ENCODE data around the gene SLC4A5.

DNA sequence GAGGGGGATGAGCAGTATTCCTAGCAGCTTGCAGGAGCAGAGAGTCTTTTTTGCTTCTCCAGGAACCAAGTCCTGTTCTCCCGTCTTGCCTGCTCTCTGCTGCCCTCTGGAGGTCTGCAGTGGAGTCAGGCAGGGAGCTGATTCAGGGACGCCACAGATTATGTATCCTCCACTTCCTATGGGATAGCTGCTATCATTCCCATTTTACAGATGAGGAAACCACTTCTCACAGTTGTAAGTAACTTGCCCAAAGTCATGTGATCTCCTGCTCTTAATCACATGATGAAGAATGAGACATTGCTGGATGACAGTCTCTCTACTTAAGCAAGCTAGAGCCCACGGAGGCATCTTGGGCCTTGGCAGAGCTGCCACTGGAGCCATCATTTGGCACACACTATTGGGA is 8.3 kb downstream of the SLC4A5 start:
- TF ChIP-seq POLR2A (IDR thresholded peaks at IDR 0.05) (no peak), POLR2AphosphoS5 (IDR thresholded peaks at IDR 0.05) (no peak)
- TF ChIP-seq, protein P1, sequence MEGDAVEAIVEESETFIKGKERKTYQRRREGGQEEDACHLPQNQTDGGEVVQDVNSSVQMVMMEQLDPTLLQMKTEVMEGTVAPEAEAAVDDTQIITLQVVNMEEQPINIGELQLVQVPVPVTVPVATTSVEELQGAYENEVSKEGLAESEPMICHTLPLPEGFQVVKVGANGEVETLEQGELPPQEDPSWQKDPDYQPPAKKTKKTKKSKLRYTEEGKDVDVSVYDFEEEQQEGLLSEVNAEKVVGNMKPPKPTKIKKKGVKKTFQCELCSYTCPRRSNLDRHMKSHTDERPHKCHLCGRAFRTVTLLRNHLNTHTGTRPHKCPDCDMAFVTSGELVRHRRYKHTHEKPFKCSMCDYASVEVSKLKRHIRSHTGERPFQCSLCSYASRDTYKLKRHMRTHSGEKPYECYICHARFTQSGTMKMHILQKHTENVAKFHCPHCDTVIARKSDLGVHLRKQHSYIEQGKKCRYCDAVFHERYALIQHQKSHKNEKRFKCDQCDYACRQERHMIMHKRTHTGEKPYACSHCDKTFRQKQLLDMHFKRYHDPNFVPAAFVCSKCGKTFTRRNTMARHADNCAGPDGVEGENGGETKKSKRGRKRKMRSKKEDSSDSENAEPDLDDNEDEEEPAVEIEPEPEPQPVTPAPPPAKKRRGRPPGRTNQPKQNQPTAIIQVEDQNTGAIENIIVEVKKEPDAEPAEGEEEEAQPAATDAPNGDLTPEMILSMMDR (IDR thresholded peaks at IDR 0.05): peak; percentile 68 to 96
